GM23338 (cell line): ENCODE data around the gene CMIP. TPM values are rescaled to one million over a fixed set of nuclear protein-coding genes. Genes with fewer than 3 reads are reported as not detected.

Experiments
- ATAC-seq: fragments of 200-7000 bp; cut with Tn5 transposase; 3 replicates; pipeline ENCODE4 v1.9.1; 2020
- DNase-seq: peaks from one replicate; pipeline ENCODE4 v3.0.0-alpha.2; 2015; ENCODE audit warnings: low spot score
- H2AFZ ChIP-seq: fragments of 200-600 bp; sonication (generic); 2 replicates; pipeline ENCODE4 v1.8.0; 2016; ENCODE audit warnings: antibody characterized with exemption, mild to moderate bottlenecking, moderate library complexity
- H3F3A ChIP-seq: fragments of 200-600 bp; sonication (generic); replicated peaks from 2 replicates; pipeline ENCODE4 v1.8.0; 2017; ENCODE audit warnings: antibody characterized with exemption, mixed run types, low read depth
- H3K27ac ChIP-seq: fragments of 200-600 bp; sonication (generic); 2 replicates; pipeline ENCODE4 v1.6.1; 2016; ENCODE audit warnings: low read depth
- H3K27me3 ChIP-seq: fragments of 200-600 bp; sonication (generic); 2 replicates; pipeline ENCODE4 v1.8.0; 2016; ENCODE audit warnings: mild to moderate bottlenecking, mixed run types, moderate library complexity; ENCODE audit not compliant: insufficient read depth
- H3K36me3 ChIP-seq: fragments of 200-600 bp; sonication (generic); 2 replicates; pipeline ENCODE4 v1.8.0; 2016; ENCODE audit warnings: mild to moderate bottlenecking; ENCODE audit not compliant: insufficient read depth
- H3K4me1 ChIP-seq: fragments of 200-600 bp; sonication (generic); 2 replicates; pipeline ENCODE4 v1.8.0; 2016; ENCODE audit warnings: mild to moderate bottlenecking, moderate library complexity; ENCODE audit not compliant: insufficient read depth
- H3K4me2 ChIP-seq: fragments of 200-600 bp; sonication (generic); 2 replicates; pipeline ENCODE4 v1.7.1; 2017; ENCODE audit warnings: mixed run types
- H3K4me3 ChIP-seq: fragments of 200-600 bp; sonication (generic); 2 replicates; pipeline ENCODE4 v1.6.1; 2016; ENCODE audit warnings: mixed run types
- H3K79me2 ChIP-seq: fragments of 200-600 bp; sonication (generic); replicated peaks from 2 replicates; pipeline ENCODE4 v1.8.0; 2017; ENCODE audit warnings: mild to moderate bottlenecking; ENCODE audit not compliant: insufficient read depth
- H3K9me2 ChIP-seq: fragments of 200-600 bp; sonication (generic); 2 replicates; pipeline ENCODE4 v1.8.0; 2017; ENCODE audit not compliant: insufficient read depth
- H4K20me1 ChIP-seq: fragments of 200-600 bp; sonication (generic); replicated peaks from 2 replicates; pipeline ENCODE4 v1.8.0; 2017; ENCODE audit warnings: mild to moderate bottlenecking; ENCODE audit not compliant: insufficient read depth
- H3K27ac Mint-ChIP-seq: 2 replicates; pipeline ENCODE4 v1.8.0; 2020; ENCODE audit warnings: inconsistent platforms, mild to moderate bottlenecking, moderate library complexity, mixed read lengths
- H3K27me3 Mint-ChIP-seq: 3 replicates; pipeline ENCODE4 v1.8.0; 2022; ENCODE audit warnings: low read depth, mild to moderate bottlenecking, moderate library complexity, mixed read lengths, inconsistent platforms; ENCODE audit not compliant: insufficient read depth, poor library complexity
- H3K36me3 Mint-ChIP-seq: 3 replicates; pipeline ENCODE4 v1.8.0; 2021; ENCODE audit warnings: low read depth, mild to moderate bottlenecking, inconsistent platforms, moderate library complexity, mixed read lengths
- H3K4me1 Mint-ChIP-seq: 3 replicates; pipeline ENCODE4 v1.8.0; 2020; ENCODE audit warnings: mild to moderate bottlenecking, inconsistent platforms, mixed read lengths
- H3K4me3 Mint-ChIP-seq: 3 replicates; pipeline ENCODE4 v1.8.0; 2021; ENCODE audit warnings: moderate library complexity, mild to moderate bottlenecking, inconsistent platforms, mixed read lengths
- H3K9me3 Mint-ChIP-seq: 3 replicates; pipeline ENCODE4 v1.8.0; 2020; ENCODE audit warnings: moderate library complexity, mild to moderate bottlenecking, inconsistent platforms, mixed read lengths
- CREB1 ChIP-seq: fragments of 250-450 bp; sonication (Bioruptor Pico); IDR thresholded peaks from 2 replicates; pipeline ENCODE4 v1.5.0; 2020; ENCODE audit warnings: low read depth, mild to moderate bottlenecking, moderate library complexity
- EZH2 ChIP-seq: fragments of 200-600 bp; sonication (generic); IDR thresholded peaks from one replicate; pipeline ENCODE4 v1.8.0; 2017; ENCODE audit warnings: antibody characterized with exemption, mild to moderate bottlenecking, low read depth; ENCODE audit not compliant: unreplicated experiment
- JUNB ChIP-seq: IDR thresholded peaks from one replicate; pipeline ENCODE4 v1.6.1; 2016; ENCODE audit warnings: antibody characterized with exemption; ENCODE audit not compliant: unreplicated experiment
- ZNF114 ChIP-seq: fragments of 250-450 bp; sonication (Bioruptor Pico); IDR thresholded peaks from 2 replicates; pipeline ENCODE4 v1.5.0; 2020; ENCODE audit warnings: mild to moderate bottlenecking, moderate library complexity
- polyA plus RNA-seq: library from polyadenylated mRNA; unstranded; fragments of >200 nt; fragmentation: Nextera tagmentation; extraction: Ambion mirVana; gene quantifications from 2 replicates; pipeline ENCODE4 v1.2.1, GENCODE V29; 2016
- total RNA-seq: library from RNA; depleted of rRNA; stranded (reverse); fragments of >200 nt; shearing (Covaris generic); gene quantifications from 2 replicates; pipeline ENCODE4 v1.2.3, GENCODE V29; 2014
- TF ChIP-seq, protein P1 (sequence below): IDR thresholded peaks from one replicate; pipeline ENCODE4 v1.6.1; 2018; ENCODE audit warnings: antibody characterized with exemption; ENCODE audit not compliant: unreplicated experiment
- TF ChIP-seq, protein P2 (sequence below): fragments of 250-450 bp; sonication (Bioruptor Pico); IDR thresholded peaks from 2 replicates; pipeline ENCODE4 v1.5.0; 2020; ENCODE audit warnings: mild to moderate bottlenecking, moderate library complexity
- TF ChIP-seq, protein P3 (sequence below), 2 experiments: fragments of 200-600 bp in 1 of 2; sonication (generic) in 1 of 2; conservative IDR thresholded peaks; 2 replicates each; pipeline versions ENCODE4 v1.5.1 to v1.6.1; 2016 to 2017; ENCODE audit warnings: antibody characterized with exemption in 2 of 2, low read depth in 2 of 2, mild to moderate bottlenecking in 2 of 2, moderate library complexity in 1 of 2

The CMIP gene
- total and polyA plus RNA-seq, 2 experiments from 2014 or later, result 9.5 to 62.3 TPM

DNA sequence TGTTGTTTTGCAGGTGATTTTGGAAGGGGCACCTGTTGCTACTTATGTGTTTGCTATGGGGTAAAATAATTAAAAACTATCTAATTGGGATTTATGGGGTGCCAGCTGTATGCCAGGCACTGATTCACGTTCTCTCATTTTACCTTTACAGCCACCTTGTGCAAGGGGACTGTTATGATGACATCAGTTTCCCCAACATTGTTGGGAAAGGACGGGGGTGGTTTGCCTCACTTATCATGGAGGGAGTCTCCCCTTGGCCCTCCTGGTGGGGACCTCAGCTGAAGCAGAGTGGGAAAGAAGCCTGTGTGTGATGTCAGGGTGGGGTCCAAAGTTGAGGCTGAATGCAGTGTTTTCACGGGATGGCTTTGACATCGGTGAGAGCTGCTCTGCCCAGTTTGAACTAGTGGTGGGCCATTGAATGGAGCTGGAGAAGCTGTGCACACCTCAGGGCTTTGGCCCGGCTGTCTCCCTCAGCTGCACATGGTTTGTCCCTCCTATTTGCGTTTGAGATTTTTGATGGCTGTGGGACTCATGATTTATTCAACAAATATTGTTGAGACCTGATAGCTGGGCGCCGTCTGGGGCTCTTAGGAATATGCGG is 36.1 kb downstream of the CMIP start:
- Histone ChIP-seq H3K9me2 (no peaks in the 10 kb centered on the region), H3K4me2 (no peak overlapping the region), H3F3A (no peaks in the 10 kb centered on the region), H3K79me2 (peaks cover 99% of the 10 kb centered on the region), H3K4me1 (peaks cover 17% of the 10 kb centered on the region), H3K27ac (no peak overlapping the region), H3K27me3 (no peaks in the 10 kb centered on the region), H3K36me3 (no peaks in the 10 kb centered on the region), H3K4me3 (no peak overlapping the region), H2AFZ (no peak overlapping the region), H4K20me1 (peaks cover 47% of the 10 kb centered on the region)
- H3K9me3 Mint-ChIP-seq, result no peaks in the 10 kb centered on the region
- DNase-seq, result no peak
- H3K36me3 Mint-ChIP-seq, result peaks cover 19% of the 10 kb centered on the region
- no peak overlapping the region for H3K27ac Mint-ChIP-seq
- peaks cover 7% of the 10 kb centered on the region for H3K27me3 Mint-ChIP-seq
- no peak overlapping the region for H3K4me3 Mint-ChIP-seq
- ATAC-seq, result no peak
- peaks cover 45% of the 10 kb centered on the region for H3K4me1 Mint-ChIP-seq
- TF ChIP-seq ZNF114, result no peak
- TF ChIP-seq JUNB, result no peak
- TF ChIP-seq CREB1, result no peak
- TF ChIP-seq, protein P1, sequence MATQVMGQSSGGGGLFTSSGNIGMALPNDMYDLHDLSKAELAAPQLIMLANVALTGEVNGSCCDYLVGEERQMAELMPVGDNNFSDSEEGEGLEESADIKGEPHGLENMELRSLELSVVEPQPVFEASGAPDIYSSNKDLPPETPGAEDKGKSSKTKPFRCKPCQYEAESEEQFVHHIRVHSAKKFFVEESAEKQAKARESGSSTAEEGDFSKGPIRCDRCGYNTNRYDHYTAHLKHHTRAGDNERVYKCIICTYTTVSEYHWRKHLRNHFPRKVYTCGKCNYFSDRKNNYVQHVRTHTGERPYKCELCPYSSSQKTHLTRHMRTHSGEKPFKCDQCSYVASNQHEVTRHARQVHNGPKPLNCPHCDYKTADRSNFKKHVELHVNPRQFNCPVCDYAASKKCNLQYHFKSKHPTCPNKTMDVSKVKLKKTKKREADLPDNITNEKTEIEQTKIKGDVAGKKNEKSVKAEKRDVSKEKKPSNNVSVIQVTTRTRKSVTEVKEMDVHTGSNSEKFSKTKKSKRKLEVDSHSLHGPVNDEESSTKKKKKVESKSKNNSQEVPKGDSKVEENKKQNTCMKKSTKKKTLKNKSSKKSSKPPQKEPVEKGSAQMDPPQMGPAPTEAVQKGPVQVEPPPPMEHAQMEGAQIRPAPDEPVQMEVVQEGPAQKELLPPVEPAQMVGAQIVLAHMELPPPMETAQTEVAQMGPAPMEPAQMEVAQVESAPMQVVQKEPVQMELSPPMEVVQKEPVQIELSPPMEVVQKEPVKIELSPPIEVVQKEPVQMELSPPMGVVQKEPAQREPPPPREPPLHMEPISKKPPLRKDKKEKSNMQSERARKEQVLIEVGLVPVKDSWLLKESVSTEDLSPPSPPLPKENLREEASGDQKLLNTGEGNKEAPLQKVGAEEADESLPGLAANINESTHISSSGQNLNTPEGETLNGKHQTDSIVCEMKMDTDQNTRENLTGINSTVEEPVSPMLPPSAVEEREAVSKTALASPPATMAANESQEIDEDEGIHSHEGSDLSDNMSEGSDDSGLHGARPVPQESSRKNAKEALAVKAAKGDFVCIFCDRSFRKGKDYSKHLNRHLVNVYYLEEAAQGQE, result no peak
- TF ChIP-seq, protein P2, sequence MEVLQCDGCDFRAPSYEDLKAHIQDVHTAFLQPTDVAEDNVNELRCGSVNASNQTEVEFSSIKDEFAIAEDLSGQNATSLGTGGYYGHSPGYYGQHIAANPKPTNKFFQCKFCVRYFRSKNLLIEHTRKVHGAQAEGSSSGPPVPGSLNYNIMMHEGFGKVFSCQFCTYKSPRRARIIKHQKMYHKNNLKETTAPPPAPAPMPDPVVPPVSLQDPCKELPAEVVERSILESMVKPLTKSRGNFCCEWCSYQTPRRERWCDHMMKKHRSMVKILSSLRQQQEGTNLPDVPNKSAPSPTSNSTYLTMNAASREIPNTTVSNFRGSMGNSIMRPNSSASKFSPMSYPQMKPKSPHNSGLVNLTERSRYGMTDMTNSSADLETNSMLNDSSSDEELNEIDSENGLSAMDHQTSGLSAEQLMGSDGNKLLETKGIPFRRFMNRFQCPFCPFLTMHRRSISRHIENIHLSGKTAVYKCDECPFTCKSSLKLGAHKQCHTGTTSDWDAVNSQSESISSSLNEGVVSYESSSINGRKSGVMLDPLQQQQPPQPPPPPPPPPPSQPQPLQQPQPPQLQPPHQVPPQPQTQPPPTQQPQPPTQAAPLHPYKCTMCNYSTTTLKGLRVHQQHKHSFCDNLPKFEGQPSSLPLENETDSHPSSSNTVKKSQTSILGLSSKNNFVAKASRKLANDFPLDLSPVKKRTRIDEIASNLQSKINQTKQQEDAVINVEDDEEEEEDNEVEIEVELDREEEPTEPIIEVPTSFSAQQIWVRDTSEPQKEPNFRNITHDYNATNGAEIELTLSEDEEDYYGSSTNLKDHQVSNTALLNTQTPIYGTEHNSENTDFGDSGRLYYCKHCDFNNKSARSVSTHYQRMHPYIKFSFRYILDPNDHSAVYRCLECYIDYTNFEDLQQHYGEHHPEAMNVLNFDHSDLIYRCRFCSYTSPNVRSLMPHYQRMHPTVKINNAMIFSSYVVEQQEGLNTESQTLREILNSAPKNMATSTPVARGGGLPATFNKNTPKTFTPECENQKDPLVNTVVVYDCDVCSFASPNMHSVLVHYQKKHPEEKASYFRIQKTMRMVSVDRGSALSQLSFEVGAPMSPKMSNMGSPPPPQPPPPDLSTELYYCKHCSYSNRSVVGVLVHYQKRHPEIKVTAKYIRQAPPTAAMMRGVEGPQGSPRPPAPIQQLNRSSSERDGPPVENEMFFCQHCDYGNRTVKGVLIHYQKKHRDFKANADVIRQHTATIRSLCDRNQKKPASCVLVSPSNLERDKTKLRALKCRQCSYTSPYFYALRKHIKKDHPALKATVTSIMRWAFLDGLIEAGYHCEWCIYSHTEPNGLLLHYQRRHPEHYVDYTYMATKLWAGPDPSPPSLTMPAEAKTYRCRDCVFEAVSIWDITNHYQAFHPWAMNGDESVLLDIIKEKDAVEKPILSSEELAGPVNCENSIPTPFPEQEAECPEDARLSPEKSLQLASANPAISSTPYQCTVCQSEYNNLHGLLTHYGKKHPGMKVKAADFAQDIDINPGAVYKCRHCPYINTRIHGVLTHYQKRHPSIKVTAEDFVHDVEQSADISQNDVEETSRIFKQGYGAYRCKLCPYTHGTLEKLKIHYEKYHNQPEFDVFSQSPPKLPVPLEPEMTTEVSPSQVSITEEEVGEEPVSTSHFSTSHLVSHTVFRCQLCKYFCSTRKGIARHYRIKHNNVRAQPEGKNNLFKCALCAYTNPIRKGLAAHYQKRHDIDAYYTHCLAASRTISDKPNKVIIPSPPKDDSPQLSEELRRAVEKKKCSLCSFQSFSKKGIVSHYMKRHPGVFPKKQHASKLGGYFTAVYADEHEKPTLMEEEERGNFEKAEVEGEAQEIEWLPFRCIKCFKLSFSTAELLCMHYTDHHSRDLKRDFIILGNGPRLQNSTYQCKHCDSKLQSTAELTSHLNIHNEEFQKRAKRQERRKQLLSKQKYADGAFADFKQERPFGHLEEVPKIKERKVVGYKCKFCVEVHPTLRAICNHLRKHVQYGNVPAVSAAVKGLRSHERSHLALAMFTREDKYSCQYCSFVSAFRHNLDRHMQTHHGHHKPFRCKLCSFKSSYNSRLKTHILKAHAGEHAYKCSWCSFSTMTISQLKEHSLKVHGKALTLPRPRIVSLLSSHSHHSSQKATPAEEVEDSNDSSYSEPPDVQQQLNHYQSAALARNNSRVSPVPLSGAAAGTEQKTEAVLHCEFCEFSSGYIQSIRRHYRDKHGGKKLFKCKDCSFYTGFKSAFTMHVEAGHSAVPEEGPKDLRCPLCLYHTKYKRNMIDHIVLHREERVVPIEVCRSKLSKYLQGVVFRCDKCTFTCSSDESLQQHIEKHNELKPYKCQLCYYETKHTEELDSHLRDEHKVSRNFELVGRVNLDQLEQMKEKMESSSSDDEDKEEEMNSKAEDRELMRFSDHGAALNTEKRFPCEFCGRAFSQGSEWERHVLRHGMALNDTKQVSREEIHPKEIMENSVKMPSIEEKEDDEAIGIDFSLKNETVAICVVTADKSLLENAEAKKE (CRISPR knock-in tag), result no peak
- TF ChIP-seq, protein P3, sequence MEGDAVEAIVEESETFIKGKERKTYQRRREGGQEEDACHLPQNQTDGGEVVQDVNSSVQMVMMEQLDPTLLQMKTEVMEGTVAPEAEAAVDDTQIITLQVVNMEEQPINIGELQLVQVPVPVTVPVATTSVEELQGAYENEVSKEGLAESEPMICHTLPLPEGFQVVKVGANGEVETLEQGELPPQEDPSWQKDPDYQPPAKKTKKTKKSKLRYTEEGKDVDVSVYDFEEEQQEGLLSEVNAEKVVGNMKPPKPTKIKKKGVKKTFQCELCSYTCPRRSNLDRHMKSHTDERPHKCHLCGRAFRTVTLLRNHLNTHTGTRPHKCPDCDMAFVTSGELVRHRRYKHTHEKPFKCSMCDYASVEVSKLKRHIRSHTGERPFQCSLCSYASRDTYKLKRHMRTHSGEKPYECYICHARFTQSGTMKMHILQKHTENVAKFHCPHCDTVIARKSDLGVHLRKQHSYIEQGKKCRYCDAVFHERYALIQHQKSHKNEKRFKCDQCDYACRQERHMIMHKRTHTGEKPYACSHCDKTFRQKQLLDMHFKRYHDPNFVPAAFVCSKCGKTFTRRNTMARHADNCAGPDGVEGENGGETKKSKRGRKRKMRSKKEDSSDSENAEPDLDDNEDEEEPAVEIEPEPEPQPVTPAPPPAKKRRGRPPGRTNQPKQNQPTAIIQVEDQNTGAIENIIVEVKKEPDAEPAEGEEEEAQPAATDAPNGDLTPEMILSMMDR (conservative IDR thresholded peaks at IDR 0.05; ENCODE audit: low read depth in 2 of 2), result no peak
- no peak for TF ChIP-seq EZH2
